Spleen (tissue), 11 donors: Measurements from ENCODE around the gene ZNF415. TPM values are rescaled to one million over a fixed set of nuclear protein-coding genes. Genes with fewer than 3 reads are reported as not detected.

ENCODE experiments used
- DNase-seq: peaks from one replicate; pipeline ENCODE4 v3.0.0-alpha.2; 2020
- H3K27ac ChIP-seq, 8 donors: fragments of 200-600 bp; sonication (generic) in 7 of 8; 1 replicate in 4 of 8; 2 replicates in 4 of 8; pipeline versions ENCODE4 v1.5.0 to v1.8.0; 2016 to 2021; ENCODE audit warnings: inconsistent platforms in 4 of 8, mild to moderate bottlenecking in 4 of 8, moderate library complexity in 1 of 8
- H3K27me3 ChIP-seq, 7 donors: fragments of 200-600 bp; sonication (generic) in 6 of 7; replicated peaks in 1 of 7; 1 replicate in 4 of 7; 2 replicates in 3 of 7; pipeline versions ENCODE4 v1.5.0 to v1.8.0; 2016 to 2021; ENCODE audit warnings: inconsistent platforms in 3 of 7, mild to moderate bottlenecking in 1 of 7
- H3K36me3 ChIP-seq, 6 donors: fragments of 200-600 bp; sonication (generic) in 5 of 6; 1 replicate in 4 of 6; 2 replicates in 2 of 6; pipeline versions ENCODE4 v1.5.0 to v1.8.0; 2016 to 2021; ENCODE audit warnings: inconsistent platforms in 2 of 6
- H3K4me1 ChIP-seq, 6 donors: fragments of 200-600 bp; sonication (generic) in 5 of 6; 1 replicate in 3 of 6; 2 replicates in 3 of 6; pipeline versions ENCODE4 v1.5.0 to v1.8.0; 2016 to 2021; ENCODE audit warnings: inconsistent platforms in 3 of 6
- H3K4me3 ChIP-seq, 8 donors: fragments of 200-600 bp; sonication (generic) in 7 of 8; 1 replicate in 4 of 8; 2 replicates in 4 of 8; pipeline versions ENCODE4 v1.5.0 to v1.8.0; 2016 to 2021; ENCODE audit warnings: inconsistent platforms in 4 of 8, mild to moderate bottlenecking in 4 of 8, moderate library complexity in 2 of 8
- H3K9me3 ChIP-seq, 8 donors: fragments of 200-600 bp; sonication (generic) in 7 of 8; 1 replicate in 4 of 8; 2 replicates in 4 of 8; pipeline versions ENCODE4 v1.5.0 to v1.8.0; 2016 to 2021; ENCODE audit warnings: inconsistent platforms in 4 of 8
- CTCF ChIP-seq, 11 experiments: fragments of 200-600 bp in 7 of 11; fragments of 450-650 bp in 4 of 11; sonication (generic) in 4 of 11; IDR thresholded peaks in 8 of 11; conservative IDR thresholded peaks in 3 of 11; 1 replicate in 7 of 11; 2 replicates in 4 of 11; pipeline versions ENCODE4 v1.4.0 to v1.8.0; 2016 to 2021; ENCODE audit warnings: antibody characterized with exemption in 11 of 11, inconsistent platforms in 4 of 11, mild to moderate bottlenecking in 1 of 11
- POLR2A ChIP-seq, 3 donors: fragments of 450-650 bp; IDR thresholded peaks; one replicate each; pipeline ENCODE4 v1.5.1; 2017; ENCODE audit warnings: antibody characterized with exemption in 3 of 3, mild to moderate bottlenecking in 1 of 3
- POLR2AphosphoS5 ChIP-seq, 3 donors: sonication (generic); formaldehyde crosslinking; IDR thresholded peaks; one replicate each; pipeline ENCODE4 v1.5.1; 2017; ENCODE audit warnings: antibody characterized with exemption in 3 of 3
- WGBS, 5 donors: extraction: QIAGEN DNeasy Blood & Tissue Kit in 3 of 5; methylation state at CpG; one replicate each; pipeline versions ENCODE4 v1.1.5 to v1.1.7; 2013 to 2018; 5-methylcytosine and 5-hydroxymethylcytosine counted together
- intact Hi-C: fragments of 100-400 bp; cut with DNase I; formaldehyde crosslinking; loops from one replicate; pipeline ENCODE4 v1.15.0; 2023; ENCODE audit warnings: low total_unique reads
- polyA plus RNA-seq, 3 donors: library from polyadenylated mRNA; stranded (reverse); fragments of 200-250 nt; gene quantifications; one replicate each; pipeline ENCODE4 v1.2.1, GENCODE V29; 2013
- total RNA-seq, 7 donors: library from RNA; depleted of rRNA in 3 of 7; stranded (reverse); fragments of >200 nt in 3 of 7; fragmentation: NEBNext Ultra II Directional in 4 of 7; extraction: Animal tissue kit (Norgen Biotek cat#: 25700) in 4 of 7; gene quantifications; one replicate each; pipeline versions ENCODE4 v1.1.0 to v1.2.1, GENCODE V29; 2016 to 2021
- donor health status: healthy with polysubstance abuse.
- donor health status: DM: no; HTN: no; CAD: no; lungs with moderate emphysema.
- donor health status: DM: no; HTN: no; CAD: no.
- donor health status: Bipolar disorder and iron deficiency.
- donor health status: healthy.
- donor health status: DM: no; HTN: no; CAD: no.
- donor health status: DM: yes; HTN: yes; CAD: no.

ZNF415 gene
- total and polyA plus RNA-seq, 10 donors = 2.8 to 17.0 (median 9.6) TPM

- Histone ChIP-seq H3K4me3 (no peak overlapping the region), H3K27me3 (no peaks in the 10 kb centered on the region), H3K27ac (peak overlapping the region in 6 of 8 donors; percentile 41 to 75 (median 57)), H3K36me3 (peaks cover 7 to 100% (median 68%) of the 10 kb centered on the region in 6 donors), H3K9me3 (peaks cover 0 to 100% (median 80%) of the 10 kb centered on the region in 8 donors), H3K4me1 (peaks cover 0 to 32% (median 6%) of the 10 kb centered on the region in 6 donors)
- intact Hi-C loops = loop anchor here (10.0 kb wide), 1 partner anchor 55 kb away; the partner anchor contains the start of gene ZNF415
- no peak for DNase-seq
- TF ChIP-seq POLR2AphosphoS5 (IDR thresholded peaks at IDR 0.05) (peak in 1 of 3 donors; percentile 9), POLR2A (IDR thresholded peaks at IDR 0.05) (no peak), CTCF (IDR thresholded peaks at IDR 0.05 in 8 of 11, conservative IDR thresholded peaks at IDR 0.05 in 3 of 11) (no peak)
- 66 to 78% (median 72%) methylated on average over 8 of the region's 8 CpGs for WGBS, 5 donors
These were observed 53.3 kb downstream of the ZNF415 start for GRCh38 chr19:53079313-53079924.

GRCh38 chr19:53078668-53079067 lies 54.0 kb downstream of the ZNF415 start:
- H3K9me3 ChIP-seq = peaks cover 0 to 100% (median 86%) of the 10 kb centered on the region in 8 donors
- H3K27me3 ChIP-seq = no peaks in the 10 kb centered on the region
- intact Hi-C loops = loop anchor here (10.0 kb wide), 1 partner anchor 56 kb away; the partner anchor contains the start of gene ZNF415
- H3K36me3 ChIP-seq = peaks cover 7 to 100% (median 68%) of the 10 kb centered on the region in 6 donors
- WGBS, 5 donors = 71 to 85% (median 84%) methylated on average over 1 of the region's 1 CpG
- no peak overlapping the region for H3K4me3 ChIP-seq
- TF ChIP-seq POLR2A (IDR thresholded peaks at IDR 0.05) (no peak), CTCF (IDR thresholded peaks at IDR 0.05 in 8 of 11, conservative IDR thresholded peaks at IDR 0.05 in 3 of 11) (no peak), POLR2AphosphoS5 (IDR thresholded peaks at IDR 0.05) (no peak)
- no peak for DNase-seq
- peaks cover 0 to 27% (median 6%) of the 10 kb centered on the region in 6 donors for H3K4me1 ChIP-seq
- peak overlapping the region in 5 of 8 donors; percentile 26 to 75 (median 53) for H3K27ac ChIP-seq

GRCh38 chr19:53076984-53077383 lies 55.7 kb downstream of the ZNF415 start:
- no peak for DNase-seq
- peaks cover 0 to 27% (median 6%) of the 10 kb centered on the region in 6 donors for H3K4me1 ChIP-seq
- 44 to 64% (median 61%) methylated on average over 10 of the region's 10 CpGs for WGBS, 5 donors
- TF ChIP-seq POLR2AphosphoS5 (IDR thresholded peaks at IDR 0.05) (peak in 2 of 3 donors; percentile 65 to 73), CTCF (IDR thresholded peaks at IDR 0.05 in 8 of 11, conservative IDR thresholded peaks at IDR 0.05 in 3 of 11) (peak in 10 of 11 experiments; percentile 19 to 66 (median 56)), POLR2A (IDR thresholded peaks at IDR 0.05) (no peak)
- H3K27ac ChIP-seq = peak overlapping the region in 4 of 8 donors; percentile 2 to 42 (median 21)
- no peak overlapping the region for H3K4me3 ChIP-seq
- intact Hi-C loops = loop anchor here (10.0 kb wide), 1 partner anchor 58 kb away; the partner anchor contains the start of gene ZNF415
- peaks cover 15 to 100% (median 73%) of the 10 kb centered on the region in 6 donors for H3K36me3 ChIP-seq
- H3K27me3 ChIP-seq = no peaks in the 10 kb centered on the region
- peaks cover 0 to 100% (median 97%) of the 10 kb centered on the region in 8 donors for H3K9me3 ChIP-seq

- WGBS, 5 donors = 95 to 98% (median 97%) methylated on average over 5 of the region's 5 CpGs
- DNase-seq = no peak
- Histone ChIP-seq H3K9me3 (peaks cover 41 to 100% (median 100%) of the 10 kb centered on the region in 8 donors), H3K4me3 (peak overlapping the region in 1 of 8 donors; percentile 38), H3K27me3 (no peaks in the 10 kb centered on the region), H3K36me3 (peaks cover 53 to 84% (median 72%) of the 10 kb centered on the region in 6 donors), H3K27ac (no peak overlapping the region), H3K4me1 (no peaks in the 10 kb centered on the region)
- intact Hi-C loops = no loop called here
- TF ChIP-seq POLR2A (IDR thresholded peaks at IDR 0.05) (no peak), POLR2AphosphoS5 (IDR thresholded peaks at IDR 0.05) (no peak), CTCF (IDR thresholded peaks at IDR 0.05 in 8 of 11, conservative IDR thresholded peaks at IDR 0.05 in 3 of 11) (no peak)
These were observed 63.9 kb downstream of the ZNF415 start for GRCh38 chr19:53068834-53069233.
